IMR-90 (cell line): ENCODE data around the gene TMEM141.

Experiments
- CEBPB ChIP-seq: IDR thresholded peaks from 2 replicates; pipeline ENCODE4 v1.6.1; 2012; ENCODE audit warnings: low read depth, low read length, improper control_type of control experiment
- MXI1 ChIP-seq: IDR thresholded peaks from 2 replicates; pipeline ENCODE4 v1.6.1; 2012; ENCODE audit warnings: low read depth, mild to moderate bottlenecking, low read length, moderate library complexity, borderline replicate concordance
- POLR2A ChIP-seq: IDR thresholded peaks from 2 replicates; pipeline ENCODE4 v1.6.1; 2012; ENCODE audit warnings: mild to moderate bottlenecking, low read depth, low read length
- TF ChIP-seq, protein P1 (sequence below): conservative IDR thresholded peaks from 2 replicates; pipeline ENCODE4 v1.5.1; 2012; ENCODE audit warnings: mild to moderate bottlenecking, low read depth, low read length, improper control_type of control experiment

GRCh38 chr9:136759436-136760325 is 31.5 kb upstream of the TMEM141 start:
- TF ChIP-seq, protein P1, sequence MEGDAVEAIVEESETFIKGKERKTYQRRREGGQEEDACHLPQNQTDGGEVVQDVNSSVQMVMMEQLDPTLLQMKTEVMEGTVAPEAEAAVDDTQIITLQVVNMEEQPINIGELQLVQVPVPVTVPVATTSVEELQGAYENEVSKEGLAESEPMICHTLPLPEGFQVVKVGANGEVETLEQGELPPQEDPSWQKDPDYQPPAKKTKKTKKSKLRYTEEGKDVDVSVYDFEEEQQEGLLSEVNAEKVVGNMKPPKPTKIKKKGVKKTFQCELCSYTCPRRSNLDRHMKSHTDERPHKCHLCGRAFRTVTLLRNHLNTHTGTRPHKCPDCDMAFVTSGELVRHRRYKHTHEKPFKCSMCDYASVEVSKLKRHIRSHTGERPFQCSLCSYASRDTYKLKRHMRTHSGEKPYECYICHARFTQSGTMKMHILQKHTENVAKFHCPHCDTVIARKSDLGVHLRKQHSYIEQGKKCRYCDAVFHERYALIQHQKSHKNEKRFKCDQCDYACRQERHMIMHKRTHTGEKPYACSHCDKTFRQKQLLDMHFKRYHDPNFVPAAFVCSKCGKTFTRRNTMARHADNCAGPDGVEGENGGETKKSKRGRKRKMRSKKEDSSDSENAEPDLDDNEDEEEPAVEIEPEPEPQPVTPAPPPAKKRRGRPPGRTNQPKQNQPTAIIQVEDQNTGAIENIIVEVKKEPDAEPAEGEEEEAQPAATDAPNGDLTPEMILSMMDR, result no peak
- TF ChIP-seq POLR2A, result no peak
- no peak for TF ChIP-seq MXI1
- no peak for TF ChIP-seq CEBPB
